Breast epithelium (tissue), 4 donors: ENCODE measurements around the gene PMEL. TPM values are rescaled to one million over a fixed set of nuclear protein-coding genes. Genes with fewer than 3 reads are reported as not detected.
A peak's percentile ranks its signal among the peaks of the same experiment; 100 is the strongest.

Experiments
- DNase-seq, 2 donors: peaks; one replicate each; pipeline ENCODE4 v3.0.0-alpha.2; 2019; ENCODE audit warnings: low spot score in 2 of 2
- H3K27ac ChIP-seq, 2 donors: fragments of 200-600 bp; sonication (generic) in 1 of 2; one replicate each; pipeline ENCODE4 v1.5.1; 2016 to 2019; ENCODE audit warnings: mild to moderate bottlenecking in 1 of 2
- H3K27me3 ChIP-seq, 2 donors: fragments of 200-600 bp; sonication (generic) in 1 of 2; one replicate each; pipeline versions ENCODE4 v1.5.1 to v1.6.0; 2017 to 2019; ENCODE audit warnings: control low read depth in 1 of 2, mild to moderate bottlenecking in 1 of 2
- H3K36me3 ChIP-seq: fragments of 200-600 bp; one replicate; pipeline ENCODE4 v1.5.1; 2019
- H3K4me1 ChIP-seq, 2 donors: fragments of 200-600 bp; sonication (generic); one replicate each; pipeline ENCODE4 v1.5.1; 2016 to 2019; ENCODE audit warnings: control low read depth in 1 of 2
- H3K4me3 ChIP-seq, 3 donors: fragments of 200-600 bp; sonication (generic); 1 replicate in 2 of 3; 2 replicates in 1 of 3; pipeline ENCODE4 v1.5.1; 2016 to 2019; ENCODE audit warnings: mild to moderate bottlenecking in 3 of 3, moderate library complexity in 2 of 3
- H3K9me3 ChIP-seq, 2 donors: fragments of 200-600 bp; sonication (generic) in 1 of 2; one replicate each; pipeline ENCODE4 v1.5.1; 2016 to 2019; ENCODE audit warnings: control low read depth in 1 of 2
- CTCF ChIP-seq, 3 donors: fragments of 450-650 bp; IDR thresholded peaks; one replicate each; pipeline ENCODE4 v1.5.1; 2016 to 2017; ENCODE audit warnings: antibody characterized with exemption in 3 of 3, mild to moderate bottlenecking in 3 of 3, moderate library complexity in 3 of 3
- POLR2A ChIP-seq: fragments of 450-650 bp; IDR thresholded peaks from one replicate; pipeline ENCODE4 v1.6.1; 2016; ENCODE audit warnings: antibody characterized with exemption, mild to moderate bottlenecking, moderate library complexity
- POLR2AphosphoS5 ChIP-seq, 3 donors: sonication (generic); formaldehyde crosslinking; IDR thresholded peaks; one replicate each; pipeline ENCODE4 v1.6.1; 2017; ENCODE audit warnings: antibody characterized with exemption in 3 of 3
- intact Hi-C: fragments of 100-400 bp; cut with DNase I; formaldehyde crosslinking; loops from one replicate; pipeline ENCODE4 v1.15.1; 2023; ENCODE audit warnings: low total_unique reads
- total RNA-seq, 3 donors: library from RNA; depleted of rRNA; stranded (reverse); fragments of >200 nt; gene quantifications; one replicate each; pipeline ENCODE4 v1.1.0, GENCODE V29; 2016

PMEL gene
- total RNA-seq, 3 donors from 2014 or later: 4.7 to 18.7 (median 7.4) TPM

GRCh38 chr12:55997535-55997859 is 31.7 kb upstream of the PMEL start:
- peak in 1 of 2 donors; percentile 25 for DNase-seq
- intact Hi-C loops: no loop called here
- H3K36me3 ChIP-seq: peaks cover 5% of the 10 kb centered on the region

GRCh38 chr12:55996715-55997534 is 31.1 kb upstream of the PMEL start, which contains the start of gene SUOX:
SUOX (plus strand) TSS chr12:55997276; CDS start chr12:56002222, 4,946 bp downstream.
- TF ChIP-seq CTCF (IDR thresholded peaks at IDR 0.05) (no peak), POLR2A (peak; percentile 18), POLR2AphosphoS5 (IDR thresholded peaks at IDR 0.05) (peak; percentile 31 to 65 (median 52))
- Histone ChIP-seq H3K9me3 (no peaks in the 10 kb centered on the region), H3K36me3 (peaks cover 10% of the 10 kb centered on the region), H3K4me3 (peak within 1 kb of the TSS; percentile 58 to 81 (median 65)), H3K4me1 (no peaks in the 10 kb centered on the region), H3K27me3 (no peaks in the 10 kb centered on the region), H3K27ac (peak within 1 kb of the TSS; percentile 70 to 91)
- intact Hi-C loops: no loop called here
- DNase-seq: peak; percentile 97

More at GRCh38 chr12:55997535-55997859, 31.7 kb upstream of the PMEL start:
- TF ChIP-seq CTCF (IDR thresholded peaks at IDR 0.05): no peak
- no peak for TF ChIP-seq POLR2AphosphoS5 (IDR thresholded peaks at IDR 0.05)
- no peak for TF ChIP-seq POLR2A
- no peaks in the 10 kb centered on the region for H3K9me3 ChIP-seq
- H3K4me3 ChIP-seq: peak overlapping the region; percentile 58 to 81 (median 65)
- H3K4me1 ChIP-seq: no peaks in the 10 kb centered on the region
- H3K27ac ChIP-seq: peak overlapping the region; percentile 70 to 91
- H3K27me3 ChIP-seq: no peaks in the 10 kb centered on the region

GRCh38 chr12:55996201-55996714 is 30.4 kb upstream of the PMEL start:
- peak; percentile 65 to 80 (median 76) for TF ChIP-seq CTCF (IDR thresholded peaks at IDR 0.05)
- no peak for TF ChIP-seq POLR2A
- intact Hi-C loops: no loop called here
- peaks cover 12% of the 10 kb centered on the region for H3K36me3 ChIP-seq

GRCh38 chr12:55995366-55995765 is 29.5 kb upstream of the PMEL start:
- H3K27me3 ChIP-seq: no peaks in the 10 kb centered on the region
- H3K27ac ChIP-seq: peak overlapping the region in 1 of 2 donors; percentile 70
- no peaks in the 10 kb centered on the region for H3K4me1 ChIP-seq
- DNase-seq: no peak
- no peaks in the 10 kb centered on the region for H3K9me3 ChIP-seq
- TF ChIP-seq POLR2AphosphoS5 (IDR thresholded peaks at IDR 0.05) (no peak), POLR2A (no peak), CTCF (IDR thresholded peaks at IDR 0.05) (no peak)
- intact Hi-C loops: no loop called here
- H3K36me3 ChIP-seq: peaks cover 21% of the 10 kb centered on the region
- no peak overlapping the region for H3K4me3 ChIP-seq

More at GRCh38 chr12:55996201-55996714, 30.4 kb upstream of the PMEL start:
- H3K9me3 ChIP-seq: no peaks in the 10 kb centered on the region
- H3K27ac ChIP-seq: peak overlapping the region; percentile 70 to 91
- peak in 1 of 2 donors; percentile 39 for DNase-seq
- H3K4me3 ChIP-seq: peak overlapping the region; percentile 58 to 81 (median 65)
- no peaks in the 10 kb centered on the region for H3K4me1 ChIP-seq
- no peaks in the 10 kb centered on the region for H3K27me3 ChIP-seq

- Histone ChIP-seq H3K4me3 (no peak overlapping the region), H3K27ac (no peak overlapping the region), H3K9me3 (no peaks in the 10 kb centered on the region), H3K27me3 (no peaks in the 10 kb centered on the region), H3K4me1 (no peaks in the 10 kb centered on the region), H3K36me3 (peaks cover 22% of the 10 kb centered on the region)
- intact Hi-C loops: no loop called here
- no peak for DNase-seq
- no peak for TF ChIP-seq POLR2AphosphoS5 (IDR thresholded peaks at IDR 0.05)
- no peak for TF ChIP-seq CTCF (IDR thresholded peaks at IDR 0.05)
- TF ChIP-seq POLR2A: no peak
Measured at GRCh38 chr12:55993230-55993853, 27.5 kb upstream of the PMEL start.
